ENCODE measurements around the gene LMX1A.

Gene LMX1A

DNA sequence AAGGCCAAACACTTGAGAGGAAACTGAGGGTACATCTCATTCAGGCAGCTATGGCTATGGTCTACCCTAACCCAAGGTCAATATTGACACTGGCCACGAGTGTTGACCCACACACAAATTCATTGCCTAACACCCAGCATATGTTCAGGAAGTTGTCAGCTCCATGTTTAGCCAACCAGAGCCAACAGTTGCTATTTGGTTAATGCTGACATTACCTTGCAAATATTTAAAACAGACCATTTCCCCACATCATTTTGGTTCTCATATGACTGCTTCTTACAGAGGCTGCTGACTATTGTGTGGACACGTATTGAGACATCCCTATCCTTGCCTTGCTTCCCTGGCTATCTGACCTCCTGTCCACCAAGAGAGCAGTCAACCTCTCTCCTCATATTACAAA is 97.3 kb downstream of the LMX1A start:
- FAIRE-seq: no peak

DNA sequence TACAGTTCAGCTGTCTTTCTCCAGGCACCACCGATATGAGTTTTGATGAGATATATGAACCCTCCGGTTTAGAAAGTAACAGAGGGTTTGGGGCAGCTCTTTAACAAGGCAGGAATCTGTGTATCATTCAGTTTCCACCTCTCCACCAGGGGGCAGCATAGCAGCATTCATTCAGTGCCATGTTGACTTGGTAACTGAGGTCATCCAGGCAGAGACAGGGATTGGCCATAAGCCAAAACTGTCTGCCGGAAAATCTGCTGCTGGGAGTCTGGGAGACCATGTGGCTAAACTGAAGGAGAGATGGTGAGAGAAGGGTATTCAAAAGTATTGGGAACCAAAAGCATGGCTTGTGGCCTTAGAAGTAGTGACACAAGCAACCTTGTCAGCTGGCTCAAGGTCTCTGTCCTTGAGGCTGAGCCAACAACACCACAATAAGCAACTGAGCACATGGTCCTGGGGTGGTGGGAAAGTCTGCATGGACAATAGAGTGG is 98.5 kb downstream of the LMX1A start:
- no peak for FAIRE-seq

DNA sequence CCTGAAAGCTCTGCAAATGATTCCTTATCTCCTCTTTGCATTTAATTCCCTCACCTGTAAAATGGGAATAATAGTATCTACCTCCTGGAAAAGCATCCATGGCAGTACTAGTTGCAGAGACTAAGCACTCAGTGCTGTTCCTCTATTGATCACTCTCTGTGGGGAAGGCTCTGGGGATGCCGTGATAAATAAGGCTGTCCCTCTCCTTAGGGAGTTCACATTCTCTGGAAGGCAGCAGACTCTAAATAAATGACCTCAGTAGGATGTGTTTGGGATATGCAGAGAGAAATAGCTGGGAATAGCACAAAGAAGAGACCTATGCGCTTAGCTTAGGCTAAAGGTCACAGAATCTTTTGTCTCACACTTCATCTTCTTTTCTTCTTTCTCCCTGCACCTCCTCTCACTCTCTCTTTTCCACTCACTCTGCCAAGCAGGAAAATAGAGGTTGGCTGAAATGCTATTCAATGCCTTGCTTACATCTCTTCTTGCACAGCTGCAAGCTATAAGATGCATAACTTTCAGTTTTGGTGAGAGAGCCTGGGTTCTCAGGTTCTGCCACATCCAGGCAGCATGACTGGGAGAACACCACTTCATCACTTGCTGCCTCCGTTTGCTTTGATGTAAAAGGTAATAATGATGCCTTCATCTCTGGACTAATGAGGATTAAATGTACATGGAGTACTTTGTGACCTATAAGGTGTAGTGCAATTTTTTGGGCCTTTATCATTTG is 101.5 kb downstream of the LMX1A start:
- FAIRE-seq: no peak

DNA sequence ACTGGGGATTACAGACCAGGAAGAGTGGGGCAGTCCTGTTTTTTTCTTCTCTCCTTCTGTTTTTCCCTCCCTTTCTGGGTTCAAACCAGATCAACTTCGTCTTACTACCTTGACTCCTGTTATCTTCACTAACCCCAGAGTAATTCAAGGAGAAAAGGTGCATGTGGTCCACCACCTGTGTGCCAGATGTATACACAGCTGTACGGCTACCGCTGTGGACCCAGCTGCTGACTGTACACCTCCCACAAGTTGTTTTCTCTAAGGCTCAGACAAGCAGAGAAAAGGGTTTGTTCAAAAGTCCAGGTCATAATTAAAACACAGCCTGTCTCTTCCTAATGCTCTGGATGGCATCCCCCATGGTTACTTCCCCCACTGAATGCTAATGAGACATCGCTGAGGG is 102.1 kb downstream of the LMX1A start:
- FAIRE-seq: no peak

DNA sequence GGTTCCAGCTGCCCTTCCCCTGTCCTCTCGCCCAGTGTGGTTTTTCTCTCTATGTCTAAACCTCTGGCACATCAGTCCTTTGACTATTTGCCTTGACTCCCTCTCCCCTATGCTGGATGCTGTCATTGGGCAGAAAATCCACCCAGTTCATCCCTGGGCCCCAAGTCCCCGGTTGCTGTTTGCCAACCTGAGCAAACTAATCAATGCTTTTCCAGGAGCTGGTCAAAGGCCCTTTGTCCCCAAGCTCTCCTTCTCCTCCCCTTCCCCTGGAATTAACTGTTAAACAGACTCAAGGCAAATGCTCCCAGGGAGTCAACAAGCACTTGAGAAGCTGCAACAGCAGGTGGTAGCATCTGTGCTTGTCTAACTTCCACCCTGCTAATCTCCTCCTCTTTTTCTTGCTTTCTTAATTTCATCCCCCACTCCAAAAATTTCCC is 102.7 kb downstream of the LMX1A start:
- no peak for FAIRE-seq

DNA sequence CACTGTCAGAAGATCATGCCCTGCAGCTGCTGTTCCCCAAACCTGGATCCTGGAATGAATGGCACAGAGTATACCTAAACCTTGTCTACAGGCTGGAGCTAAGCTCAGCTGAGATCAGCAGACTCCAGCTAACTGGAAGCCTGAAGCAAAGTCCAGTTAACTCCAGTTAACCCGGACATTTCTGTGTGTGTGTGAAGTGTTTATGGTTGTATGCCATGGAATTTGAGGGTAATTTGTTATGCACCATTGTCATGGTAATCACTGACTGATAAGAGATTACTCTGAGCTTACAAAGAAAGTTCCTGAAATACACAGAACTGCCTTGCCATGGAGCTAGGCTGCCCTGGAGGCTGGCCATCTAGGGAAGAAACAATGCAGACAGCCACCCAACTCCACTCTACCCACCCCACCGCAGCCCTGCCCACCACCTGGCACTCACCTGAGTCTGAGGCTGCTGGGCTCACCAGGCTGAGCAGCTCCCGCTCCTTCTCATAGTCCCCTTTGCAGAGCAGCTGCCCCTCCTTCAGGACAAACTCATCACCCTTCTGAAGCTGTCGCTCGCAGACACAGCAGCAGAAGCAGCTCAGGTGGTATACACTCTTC is 107.4 kb downstream of the LMX1A start:
- FAIRE-seq: no peak

DNA sequence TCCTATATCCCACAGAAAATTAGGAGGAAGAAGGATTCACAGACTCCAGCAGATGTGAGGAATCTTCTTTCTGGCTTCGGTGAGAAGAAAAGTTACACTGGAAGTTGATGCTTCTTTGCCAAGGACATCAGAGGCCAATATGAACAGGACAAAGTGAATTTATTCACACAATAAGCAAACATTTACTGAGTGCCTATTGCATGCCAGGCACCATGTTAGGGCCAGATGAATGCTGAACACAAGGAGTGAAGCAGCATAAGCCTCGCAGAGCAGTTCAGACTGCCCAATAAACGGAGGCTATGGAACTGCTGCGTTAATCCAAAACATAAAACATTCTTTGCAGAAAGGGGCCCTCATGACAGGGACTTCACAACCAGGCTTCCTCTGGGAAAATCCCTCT is 114.6 kb downstream of the LMX1A start:
- FAIRE-seq: no peak

DNA sequence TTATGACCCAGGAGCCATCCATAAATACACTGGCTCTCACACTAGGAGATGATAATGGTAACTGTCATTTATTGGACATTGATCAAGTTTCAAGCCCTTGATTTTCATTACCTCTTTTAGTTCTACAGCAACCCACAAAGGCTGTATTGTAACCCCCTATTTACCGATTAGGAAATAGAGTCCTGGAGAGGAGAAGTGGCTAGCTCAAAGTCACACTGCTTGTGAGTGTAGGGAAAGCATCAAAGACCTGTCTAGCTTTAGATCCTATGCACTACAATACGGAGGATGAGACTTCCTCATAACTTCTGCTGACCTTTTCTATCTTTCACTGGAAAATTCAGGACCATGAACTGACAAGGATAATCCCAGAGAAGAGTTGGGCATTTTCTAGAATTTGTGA is 115.2 kb downstream of the LMX1A start:
- no peak for FAIRE-seq

DNA sequence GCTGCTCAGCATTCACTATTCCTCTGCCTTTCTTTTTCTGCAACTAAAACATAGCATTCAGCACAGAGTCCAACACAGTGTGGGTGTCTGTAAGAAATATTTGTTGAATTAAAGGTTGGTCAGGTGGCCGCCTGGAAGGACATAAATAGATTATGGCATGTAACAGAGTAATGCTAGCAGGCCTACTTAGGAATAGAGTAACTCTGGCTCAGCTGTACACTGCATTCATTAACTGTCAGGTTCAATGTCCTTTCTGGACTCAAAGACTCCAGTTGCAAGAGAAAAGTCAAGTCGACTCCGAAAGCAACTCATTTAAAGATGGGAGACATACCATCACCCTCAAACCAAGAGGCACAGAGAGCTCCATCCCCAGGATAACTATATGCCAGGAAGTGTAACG is 116.0 kb downstream of the LMX1A start:
- FAIRE-seq: no peak

DNA sequence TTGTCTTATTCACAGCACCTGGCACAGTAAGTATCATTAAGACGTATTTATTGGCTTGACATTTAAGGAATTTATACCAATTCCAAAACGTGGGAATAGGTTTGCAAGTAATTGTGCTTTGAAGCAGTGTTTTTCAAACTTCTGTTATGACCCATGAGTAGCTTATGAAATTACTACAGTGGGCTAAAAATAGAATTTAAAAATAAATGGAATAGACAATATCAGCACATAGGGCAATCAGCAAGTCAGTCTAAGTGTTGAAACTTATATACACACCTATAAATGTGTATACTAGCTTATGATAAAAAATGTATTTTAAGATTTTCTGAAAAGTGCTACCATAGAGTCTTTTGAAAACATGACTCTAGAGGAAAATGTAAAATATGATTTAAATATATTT is 116.6 kb downstream of the LMX1A start:
- no peak for FAIRE-seq

DNA sequence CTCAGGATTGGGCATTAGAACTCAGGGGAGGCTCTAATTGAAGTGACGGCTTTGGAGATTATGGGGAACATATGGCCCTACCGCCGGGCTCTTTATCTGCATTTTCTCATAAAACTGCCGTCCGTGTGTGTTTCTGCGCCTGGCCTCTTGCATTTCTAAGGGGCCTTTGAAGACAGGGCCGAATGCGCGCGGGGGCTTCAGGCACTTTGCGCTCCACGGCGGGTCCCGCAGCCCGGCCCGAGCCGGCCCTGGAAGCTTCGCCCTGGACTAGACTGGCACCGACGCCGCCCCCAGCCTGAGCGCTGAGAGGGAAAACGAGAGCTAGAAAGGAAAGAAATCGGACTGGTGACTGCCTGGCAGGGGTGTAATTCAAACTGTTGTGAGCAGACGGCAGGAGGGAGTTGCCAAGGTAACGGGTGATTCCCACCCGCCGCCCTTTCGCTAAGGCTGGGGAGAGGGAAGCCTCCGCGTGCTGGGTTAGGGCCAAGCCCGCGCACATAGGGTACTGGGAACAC is 120.7 kb downstream of the LMX1A start:
- no peak for FAIRE-seq

DNA sequence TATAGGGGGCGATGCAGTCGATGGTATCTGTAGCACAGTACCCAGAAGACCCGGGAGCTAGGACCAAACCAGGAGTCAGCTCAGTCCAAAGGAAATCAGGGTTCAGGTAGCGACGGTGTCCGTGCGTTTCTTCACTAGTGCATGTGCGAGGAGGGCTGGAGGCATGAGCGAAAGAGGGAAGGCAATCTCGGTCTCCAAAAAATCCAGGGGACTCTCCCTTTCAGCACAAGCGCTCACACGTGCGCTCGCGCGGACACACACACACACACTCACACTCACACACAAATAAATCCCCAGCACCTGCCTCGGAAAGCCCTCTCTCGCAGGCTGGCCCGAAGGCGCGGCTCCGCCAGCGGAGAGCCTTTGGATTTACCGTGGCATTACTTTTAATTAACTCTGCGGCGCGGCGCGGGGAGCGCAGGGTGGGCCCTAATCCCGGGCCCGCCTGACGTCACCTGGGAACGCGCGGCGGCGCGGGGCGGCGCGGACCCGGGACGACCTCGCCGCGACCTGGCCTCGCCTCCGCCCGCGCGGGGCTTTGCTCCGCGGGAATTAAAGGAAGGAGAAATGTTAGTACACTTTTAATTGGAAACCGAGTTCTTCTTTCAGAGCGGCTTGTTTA is 121.2 kb downstream of the LMX1A start:
- no peak for FAIRE-seq

DNA sequence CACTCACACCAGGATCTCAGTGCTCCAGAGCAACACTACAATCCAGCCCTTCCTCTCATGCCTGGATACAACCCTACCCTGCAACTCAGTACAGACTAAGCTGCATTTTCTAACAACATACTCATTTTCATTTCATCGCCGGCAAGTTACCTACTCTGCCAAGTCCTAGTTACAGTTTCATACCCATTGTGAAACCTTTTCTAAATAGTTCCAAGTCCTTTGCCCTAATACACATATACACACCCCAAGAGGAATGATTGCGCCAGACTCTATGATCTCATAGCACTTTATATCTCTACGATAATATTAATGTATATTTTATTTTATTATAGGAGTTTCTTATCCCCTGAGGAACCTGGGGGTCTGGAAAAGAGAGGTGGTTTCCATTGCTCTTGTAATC is 122.4 kb downstream of the LMX1A start:
- no peak for FAIRE-seq

DNA sequence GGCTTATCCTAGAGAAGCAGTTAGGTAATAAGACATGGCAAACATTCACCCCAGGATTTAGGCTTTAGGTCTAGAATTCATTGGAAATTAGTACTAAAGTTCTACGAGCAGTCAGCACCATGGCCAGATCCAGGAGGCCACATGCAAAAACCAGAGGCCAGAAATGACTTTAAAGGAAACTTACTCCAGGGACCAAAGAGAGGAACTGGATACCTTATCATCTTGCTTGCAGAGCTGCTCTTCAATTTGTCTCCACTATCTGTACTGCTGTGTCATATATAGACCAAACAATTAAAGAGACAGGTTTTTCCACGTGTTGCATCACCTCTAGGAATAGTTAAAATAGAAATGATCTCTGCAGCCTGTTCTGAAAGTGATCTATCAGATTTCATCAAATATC is 127.8 kb downstream of the LMX1A start:
- no peak for FAIRE-seq

DNA sequence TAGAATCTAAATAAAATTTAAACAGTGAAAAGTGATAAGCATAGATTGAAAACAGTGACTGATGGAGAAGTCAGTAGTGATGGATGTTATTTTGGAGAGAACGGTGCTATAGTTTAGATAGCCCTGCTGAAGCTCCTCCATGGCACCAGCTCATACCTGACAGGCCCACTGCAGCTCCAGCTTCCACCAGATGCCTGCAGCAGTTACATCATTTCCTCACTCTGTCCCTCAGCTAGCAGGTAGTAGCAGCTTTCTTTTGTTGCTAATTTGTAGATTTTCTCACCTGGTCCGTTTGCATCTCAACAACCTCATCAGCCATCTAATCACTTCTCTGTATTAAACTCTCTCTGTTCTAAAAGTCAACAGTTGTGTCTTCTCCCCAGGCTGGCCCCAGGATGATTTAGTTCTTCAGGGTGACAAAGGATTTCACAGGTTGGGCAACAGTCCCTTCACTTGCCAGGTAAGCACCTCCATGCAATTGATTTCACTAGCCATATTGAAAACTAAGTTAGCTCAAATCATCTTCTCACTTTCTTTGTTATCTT is 128.3 kb downstream of the LMX1A start:
- FAIRE-seq: no peak

DNA sequence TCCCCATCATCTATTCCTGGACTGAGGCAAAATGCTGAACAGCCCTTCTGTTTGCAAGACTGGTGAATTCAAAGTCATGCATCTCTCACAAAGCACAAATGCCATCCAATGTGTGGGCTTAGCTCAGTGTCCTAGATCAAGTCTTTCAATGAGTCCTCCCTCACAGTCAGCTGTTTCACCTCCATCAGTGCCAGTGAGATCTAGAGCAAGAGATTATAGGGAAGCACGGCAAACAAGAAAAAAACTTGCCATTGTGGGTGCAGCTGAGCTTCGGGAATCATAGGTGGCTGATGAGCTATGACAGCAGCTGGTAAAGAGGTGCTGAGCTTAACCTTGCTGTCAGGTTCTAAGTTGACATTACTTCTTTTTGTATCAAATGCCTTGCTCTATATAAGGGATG is 130.2 kb downstream of the LMX1A start:
- no peak for FAIRE-seq

DNA sequence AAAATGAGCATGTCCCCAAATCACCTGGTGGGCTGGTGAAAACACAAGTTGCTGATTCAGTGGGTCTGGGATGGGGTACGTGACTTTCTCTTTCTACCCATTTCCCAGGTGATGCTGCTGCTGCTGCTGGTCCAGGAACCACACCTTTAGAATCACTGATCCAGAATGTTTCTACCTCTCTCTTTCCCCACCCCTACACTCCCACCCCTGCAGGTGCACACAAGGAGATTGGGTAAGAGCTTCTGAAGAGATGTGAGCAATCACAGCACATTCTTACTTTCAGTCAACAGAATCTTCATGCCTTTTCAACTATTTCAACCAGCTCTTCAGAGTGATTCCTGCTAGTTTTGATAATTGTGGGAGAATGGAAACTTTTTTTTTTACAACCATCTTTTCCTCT is 130.9 kb downstream of the LMX1A start:
- no peak for FAIRE-seq

DNA sequence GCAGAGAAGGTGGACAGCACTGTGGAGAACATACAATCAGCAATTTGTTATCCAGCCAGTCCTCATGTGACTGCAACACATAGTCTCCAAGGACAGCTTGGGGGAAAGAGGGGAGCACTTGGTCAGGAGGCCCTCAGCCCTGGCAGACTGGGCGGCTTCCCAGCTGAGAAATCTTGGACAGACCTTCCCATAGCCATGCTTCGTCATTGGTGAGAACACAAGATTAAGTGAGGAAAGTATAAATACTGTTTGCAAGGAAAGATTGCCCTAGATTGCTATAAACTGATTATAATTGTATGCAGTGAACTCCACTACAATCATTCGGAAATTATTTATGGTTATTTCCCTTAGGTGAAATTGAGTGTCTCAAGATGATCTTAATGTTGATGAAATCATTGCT is 131.5 kb downstream of the LMX1A start:
- no peak for FAIRE-seq

DNA sequence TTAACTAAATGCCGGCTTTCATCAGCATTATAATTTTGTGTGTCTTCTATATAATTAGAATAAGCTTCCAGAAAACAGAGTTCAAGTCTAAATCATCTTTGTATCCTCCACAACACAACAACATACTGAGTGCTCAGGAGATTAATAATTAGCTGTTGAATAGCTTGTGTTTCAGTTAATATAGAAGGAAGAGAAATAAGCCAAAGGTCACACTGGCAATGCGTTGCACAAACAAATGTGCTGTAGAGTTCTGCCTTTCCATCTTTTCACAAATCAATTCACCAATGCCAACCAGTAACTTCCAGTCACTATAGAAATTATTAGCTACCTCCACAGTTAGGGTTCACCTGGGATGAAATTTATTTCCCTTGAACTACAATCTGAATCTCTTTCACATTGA is 132.0 kb downstream of the LMX1A start:
- no peak for FAIRE-seq

DNA sequence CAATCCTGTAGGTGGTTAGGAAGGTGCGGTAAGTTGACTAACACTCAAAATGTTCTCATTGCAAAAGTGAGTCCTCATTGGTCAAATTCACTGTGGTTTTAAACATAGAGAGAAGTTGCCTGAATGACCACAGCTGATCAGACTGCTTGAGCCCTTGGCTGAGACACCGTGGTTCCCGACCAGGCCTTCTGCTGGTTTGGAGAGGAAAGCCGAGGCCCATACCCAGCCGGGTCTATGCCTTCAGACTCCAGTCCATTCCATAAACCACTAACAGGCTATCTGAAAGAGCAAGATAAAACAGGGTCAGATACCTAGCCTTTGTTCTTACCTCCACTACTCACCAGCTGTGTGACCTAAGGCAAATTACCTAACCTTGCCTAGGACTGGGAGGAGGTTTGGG is 133.9 kb downstream of the LMX1A start:
- FAIRE-seq: no peak

DNA sequence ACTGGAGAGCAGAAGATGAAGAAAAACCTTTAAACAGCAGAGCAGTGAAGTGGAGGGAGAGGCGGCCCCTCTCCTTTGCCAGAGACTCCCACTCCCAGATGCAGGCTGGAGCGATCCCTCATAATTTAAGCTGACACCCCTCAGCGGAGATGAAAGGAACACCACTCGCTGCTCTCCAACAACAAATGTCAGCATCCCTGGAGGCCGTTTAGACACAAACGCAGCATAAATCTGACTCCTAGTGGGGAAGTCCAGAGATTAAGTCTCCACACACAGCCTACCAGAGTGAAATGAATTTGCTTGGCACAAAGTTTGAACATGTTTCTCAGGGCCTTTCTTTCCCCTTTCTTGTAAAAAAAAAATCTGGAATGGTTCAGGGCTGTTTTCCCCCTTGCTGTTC is 137.8 kb downstream of the LMX1A start:
- peak; percentile 43 for FAIRE-seq

DNA sequence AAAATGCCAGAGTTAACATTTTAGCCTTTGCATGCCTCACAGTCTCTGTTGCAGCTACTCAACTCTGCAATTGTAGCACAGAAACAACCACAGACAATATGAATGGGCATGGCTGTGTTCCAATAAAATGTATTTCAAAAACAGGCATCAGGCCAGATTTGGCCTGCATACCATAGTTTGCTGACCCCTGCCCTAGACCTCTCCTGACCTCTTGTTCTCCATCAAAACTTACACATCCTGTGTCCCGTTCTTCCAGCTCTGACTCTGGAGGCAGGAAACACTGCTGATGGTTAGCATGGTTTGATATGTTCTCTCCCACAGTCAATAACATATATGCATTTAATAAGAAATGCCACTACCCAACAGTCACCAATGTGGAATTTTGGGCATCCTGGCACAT is 138.6 kb downstream of the LMX1A start:
- FAIRE-seq: no peak

DNA sequence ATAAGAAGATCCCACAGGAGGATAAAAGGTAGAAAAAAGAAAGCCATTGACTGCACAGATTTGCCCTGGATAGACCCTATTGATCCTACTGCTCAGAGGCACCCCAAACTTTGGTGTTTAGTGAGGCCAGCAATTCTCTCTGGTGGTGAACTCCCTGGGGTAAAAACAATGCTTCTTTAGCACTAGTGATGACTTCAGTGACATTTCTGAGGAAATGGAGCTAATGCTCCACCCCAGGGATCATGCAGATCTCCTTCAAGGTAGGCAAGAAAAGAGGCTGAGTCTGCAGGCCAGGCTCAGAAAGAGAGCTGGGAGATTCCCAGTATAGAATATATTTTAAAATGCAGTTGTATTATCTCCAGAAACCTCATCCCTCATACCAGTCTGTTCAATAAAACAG is 140.3 kb downstream of the LMX1A start:
- FAIRE-seq: no peak

DNA sequence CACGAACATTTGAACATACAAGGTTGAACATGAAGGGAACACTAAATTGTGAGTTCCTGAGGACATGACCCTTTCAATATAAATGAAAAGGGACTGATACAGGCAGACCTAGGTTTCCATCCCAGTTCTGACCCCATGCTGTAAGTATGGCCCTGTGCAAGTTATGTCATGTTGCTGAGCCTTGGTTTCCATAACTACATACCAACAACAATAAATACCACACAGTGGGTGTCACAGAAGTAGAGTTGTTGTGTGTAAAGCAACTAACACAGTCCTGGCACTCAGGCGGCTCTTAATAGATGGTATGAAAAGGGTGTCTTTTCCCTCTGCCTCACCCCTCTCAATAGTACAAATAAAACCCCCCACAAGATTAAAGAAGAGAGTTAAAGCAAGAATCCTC is 140.8 kb downstream of the LMX1A start:
- no peak for FAIRE-seq

Measured in endometrium (tissue), 2 donors.